HUDEP-2 (cell line): ENCODE data around the gene SYTL2.
"Not testable (repeated sequence)": the region's sequence is repeated elsewhere in the genome, so short reads cannot be mapped to it uniquely, and the experiment has no call there.

Source experiments
- DNase-seq, 76 experiments: peaks; one replicate each; lab custom pipeline; 2025; ENCODE audit not compliant: unreplicated experiment in 76 of 76; lab: John Stamatoyannopoulos, UW

SYTL2 gene

DNA sequence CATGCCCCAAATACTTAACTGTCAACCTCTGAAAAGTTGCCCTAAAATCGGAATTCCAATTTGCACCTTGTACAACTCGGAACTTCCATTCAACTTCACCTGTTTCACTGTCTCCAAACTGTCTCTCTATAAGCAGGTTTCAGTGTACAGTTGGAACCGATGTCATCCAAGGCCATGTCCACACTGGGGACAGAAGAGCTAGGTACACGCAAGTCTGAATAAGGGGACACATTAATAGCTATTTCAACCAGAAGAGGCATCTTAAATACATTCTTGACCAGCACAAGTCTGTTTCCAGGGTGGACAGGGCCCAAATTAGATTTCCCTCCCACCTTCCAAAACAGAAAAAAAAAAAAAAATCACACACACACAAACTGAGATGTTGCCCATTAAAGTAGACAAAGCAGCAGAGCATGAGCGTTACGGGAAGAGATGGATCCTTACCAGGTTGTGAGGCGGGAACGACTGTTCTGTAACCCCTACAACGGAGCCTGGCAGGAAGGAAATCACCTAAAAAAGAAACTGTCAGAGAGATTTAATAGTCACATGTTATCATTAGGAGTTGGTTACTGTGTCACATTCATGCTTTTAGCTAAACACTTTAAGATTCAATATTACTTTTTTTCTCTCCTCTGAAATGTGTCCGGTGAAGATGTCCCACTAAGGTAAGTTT is 147.7 kb downstream of the SYTL2 start:
- peak in 1 of 76 experiments; percentile 2 for DNase-seq

DNA sequence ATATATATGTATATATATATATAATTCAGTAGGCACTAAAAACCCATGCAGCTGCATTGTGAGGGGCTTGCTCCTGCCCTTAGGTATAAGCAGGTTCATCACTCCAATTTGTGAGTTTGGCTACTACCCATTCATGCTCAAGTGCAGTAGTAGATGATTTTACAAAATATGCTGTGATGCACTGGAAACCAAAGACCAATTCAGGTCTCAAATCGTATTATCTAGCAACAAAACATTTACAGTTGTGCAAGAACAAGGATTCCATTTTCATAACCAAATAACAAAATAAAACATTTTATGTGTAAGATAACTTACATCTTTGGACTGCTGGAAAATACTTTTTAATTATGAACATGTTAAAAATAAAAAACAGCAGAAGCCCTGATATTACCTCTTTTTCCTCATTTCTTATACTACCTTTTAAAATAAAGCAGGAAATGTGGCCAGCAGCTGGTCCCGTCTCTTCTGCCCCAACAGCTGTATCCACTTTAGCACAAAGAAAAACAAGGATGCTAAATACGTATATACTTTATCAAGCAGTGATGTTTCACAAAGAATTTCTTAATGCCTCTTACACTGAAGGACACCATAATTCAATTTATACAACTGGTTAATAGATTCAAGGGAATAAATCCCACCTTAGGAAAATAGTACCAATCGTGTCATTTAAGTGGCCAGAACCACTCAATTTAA is 148.8 kb downstream of the SYTL2 start:
- DNase-seq = no peak

DNA sequence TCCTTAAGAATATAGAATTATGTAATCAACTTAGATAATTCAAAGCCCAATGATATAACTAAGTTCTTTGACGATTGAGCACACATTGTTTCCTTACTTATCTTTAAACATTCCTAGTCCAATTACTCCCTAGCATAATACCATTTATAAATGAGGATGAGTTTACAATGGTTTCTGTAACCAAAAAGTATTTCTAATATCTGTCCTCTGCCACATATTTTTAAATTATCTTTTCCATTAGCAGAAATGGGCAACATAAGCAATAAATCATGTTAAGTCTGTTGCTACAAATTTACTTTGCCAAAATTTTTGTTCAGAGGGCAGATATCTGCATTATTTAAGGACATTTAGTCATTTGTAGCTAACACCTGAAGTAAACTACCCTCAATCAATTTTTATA is 152.8 kb downstream of the SYTL2 start:
- DNase-seq = no peak

DNA sequence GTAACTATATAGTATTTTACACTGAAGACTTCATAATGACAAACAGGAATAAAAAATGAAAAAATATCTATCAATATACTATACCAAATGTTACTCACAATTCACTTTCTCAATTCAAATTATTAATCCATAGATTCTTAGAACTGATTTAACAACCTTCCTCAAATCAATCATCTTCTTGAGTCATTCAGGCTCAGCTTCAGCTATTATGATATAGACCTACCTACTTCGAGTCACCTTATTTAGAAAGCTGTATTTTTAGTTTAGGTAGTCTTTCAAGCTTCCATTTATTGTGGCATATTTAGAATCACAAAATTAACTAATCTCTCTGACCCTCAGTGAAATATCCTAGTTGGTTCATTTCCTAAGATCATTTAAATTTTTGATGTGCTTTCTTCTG is 154.2 kb downstream of the SYTL2 start:
- DNase-seq = no peak

DNA sequence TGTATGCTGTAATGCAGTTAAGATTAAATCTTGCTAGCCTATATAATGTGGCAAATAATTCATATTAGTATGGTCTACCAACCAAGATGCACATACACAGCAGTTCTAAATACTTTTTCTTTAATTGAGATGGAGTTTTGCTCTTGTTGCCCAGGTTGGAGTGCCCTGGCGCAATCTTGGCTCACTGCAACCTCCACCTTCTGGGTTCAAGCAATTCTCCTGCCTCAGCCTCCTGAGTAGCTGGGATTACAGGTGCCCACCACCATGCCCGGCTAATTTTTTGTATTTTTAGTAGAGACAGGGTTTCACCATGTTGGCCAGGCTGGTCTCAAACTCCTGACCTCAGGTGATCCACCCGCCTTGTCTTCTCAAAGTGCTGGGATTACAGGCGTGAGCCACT is 156.6 kb downstream of the SYTL2 start:
- not testable (repeated sequence) for DNase-seq

DNA sequence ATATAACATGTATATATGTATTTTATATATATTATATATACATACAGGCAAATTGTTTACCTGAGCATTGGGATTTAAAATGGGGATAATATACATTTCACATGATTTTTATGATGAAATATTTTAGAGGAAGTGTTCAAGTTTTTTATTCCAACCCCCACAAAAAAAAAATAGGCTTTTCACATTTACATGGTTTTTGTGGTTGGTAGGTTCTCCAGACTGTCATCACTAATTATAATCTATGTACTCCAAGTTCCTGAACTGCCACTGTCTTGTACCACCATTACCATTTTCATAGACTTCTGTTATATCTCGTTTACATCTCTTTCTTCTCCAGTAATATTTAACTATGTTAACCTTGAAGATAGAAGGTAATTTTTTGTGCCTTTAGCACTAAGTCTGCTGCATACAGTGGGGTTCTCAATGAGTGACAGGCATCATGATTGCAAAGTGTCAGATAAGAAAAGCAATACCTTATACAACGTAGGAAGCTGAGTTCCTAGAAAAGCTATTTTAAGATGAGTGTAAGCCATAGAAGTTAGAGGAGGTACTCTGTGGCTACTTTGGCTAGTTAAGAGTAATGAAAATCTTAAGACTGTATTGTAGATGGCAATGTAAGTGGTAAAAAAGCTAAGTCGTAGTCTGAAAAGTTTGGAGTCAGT is 158.0 kb downstream of the SYTL2 start:
- no peak for DNase-seq

DNA sequence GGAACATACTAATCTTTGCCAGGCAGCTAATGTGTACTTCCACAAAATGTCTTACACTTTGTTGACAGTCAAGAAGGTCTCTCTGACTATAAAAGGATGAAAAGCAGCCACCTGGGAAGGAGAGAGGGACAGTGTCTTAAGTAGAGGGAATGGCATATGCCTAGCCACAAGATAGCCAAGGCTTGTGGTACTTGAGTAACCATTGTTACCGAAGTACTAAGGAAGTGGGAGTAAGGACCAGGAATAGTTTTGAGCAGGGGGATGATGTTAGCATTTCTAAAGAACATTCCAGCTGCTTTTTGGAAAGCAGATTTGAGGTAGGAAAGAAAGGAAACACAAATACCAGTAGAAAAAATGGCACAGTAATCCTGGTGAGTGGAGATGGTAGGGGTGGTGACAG is 159.8 kb downstream of the SYTL2 start:
- DNase-seq = no peak

DNA sequence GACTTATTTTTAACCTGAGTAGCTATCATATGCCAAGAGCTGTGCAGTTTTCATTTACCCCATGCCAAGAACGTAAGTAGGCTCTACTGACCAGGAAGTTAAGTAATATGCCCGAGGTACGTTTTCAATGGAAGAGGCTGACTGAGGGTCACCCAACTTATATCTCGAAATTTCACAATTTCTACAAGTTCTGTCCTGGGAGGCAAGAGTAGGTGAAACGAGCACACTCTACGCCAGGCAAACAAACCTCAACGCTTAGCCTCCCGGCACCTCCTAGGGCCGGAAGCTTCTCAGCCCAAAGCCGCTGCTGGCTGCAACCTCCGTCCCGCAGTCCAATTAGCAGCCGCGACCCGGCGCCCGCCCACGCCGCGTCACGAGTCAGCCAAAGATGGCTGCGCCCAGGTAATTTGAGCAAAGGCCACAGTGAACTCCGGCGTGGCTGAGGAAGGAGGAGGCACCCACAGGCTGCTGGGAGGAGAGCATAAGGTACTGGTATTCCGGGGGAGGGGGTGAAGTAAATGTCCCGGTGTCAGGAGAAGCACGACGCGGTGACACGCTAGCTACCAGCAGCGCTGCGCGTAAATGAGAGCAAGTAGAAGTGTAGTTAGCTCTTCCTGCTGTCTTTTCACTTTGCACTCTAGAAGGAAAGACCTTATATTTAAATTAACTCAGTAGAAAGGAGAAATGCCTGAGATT is 163.2 kb downstream of the SYTL2 start, which contains the start of gene TMEM126A:
TMEM126A (plus strand) TSS at position 364 of the 696 bp plus-strand sequence. CDS start 2,289 bp downstream, outside the sequence.
- peak in 74 of 76 experiments; percentile 16 to 88 (median 75) for DNase-seq

DNA sequence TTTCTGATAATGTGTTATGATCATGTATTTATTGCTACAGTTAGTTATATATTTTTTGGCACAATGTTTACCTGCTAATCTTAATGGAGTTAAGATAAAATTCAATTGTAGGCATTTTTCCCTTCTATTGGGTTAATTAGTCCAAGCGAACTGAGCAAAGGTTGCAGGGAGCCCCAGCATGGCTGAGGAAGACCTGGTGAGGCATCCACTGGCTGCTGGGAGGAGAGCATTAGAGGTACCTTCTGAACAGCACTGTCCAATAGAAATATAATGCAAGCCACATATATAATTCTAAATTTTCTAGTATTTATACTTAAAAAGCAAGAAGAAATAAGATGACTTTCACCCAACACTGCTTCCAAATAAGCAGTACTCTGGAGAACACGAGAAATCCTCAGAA is 163.9 kb downstream of the SYTL2 start:
- DNase-seq = no peak
